ENCODE measurements around the gene CADM1. TPM values are rescaled to one million over a fixed set of nuclear protein-coding genes. Genes with fewer than 3 reads are reported as not detected.

CADM1 gene
- total and polyA plus RNA-seq, 2 donors from 2014 or later: 24.0 to 33.5 TPM

GRCh38 chr11:115146425-115146824 lies 357.8 kb downstream of the CADM1 start:
- Histone ChIP-seq H3K27me3 (ENCODE audit: control insufficient read depth, insufficient read depth, low read length) (no peaks in the 10 kb centered on the region), H3K36me3 (ENCODE audit: control insufficient read depth in 2 of 3, insufficient read depth in 3 of 3, low read length in 3 of 3) (no peaks in the 10 kb centered on the region), H3K9ac (ENCODE audit: low read length in 3 of 3) (no peak overlapping the region), H3K4me1 (ENCODE audit: control insufficient read depth in 2 of 3, insufficient read depth in 2 of 3, low read depth in 1 of 3, low read length in 3 of 3) (no peaks in the 10 kb centered on the region), H3K27ac (ENCODE audit: low read depth in 2 of 2, low read length in 2 of 2) (no peak overlapping the region), H3K4me3 (ENCODE audit: low read length in 3 of 3) (no peak overlapping the region), H3K9me3 (ENCODE audit: control insufficient read depth in 2 of 3, insufficient read depth in 1 of 3, low read length in 3 of 3) (no peaks in the 10 kb centered on the region)
- TF ChIP-seq CTCF (IDR thresholded peaks at IDR 0.05; ENCODE audit: borderline replicate concordance, extremely low read depth, insufficient read depth): no peak
- FAIRE-seq (no peak), DNase-seq (peak in 1 of 5 donors; percentile 3)
- intact Hi-C loops (cut with DNase I): no loop called here

- Histone ChIP-seq H3K9me3 (ENCODE audit: control insufficient read depth in 2 of 3, insufficient read depth in 1 of 3, low read length in 3 of 3) (no peaks in the 10 kb centered on the region), H3K9ac (ENCODE audit: low read length in 3 of 3) (no peak overlapping the region), H3K4me3 (ENCODE audit: low read length in 3 of 3) (no peak overlapping the region), H3K27ac (ENCODE audit: low read depth in 2 of 2, low read length in 2 of 2) (no peak overlapping the region), H3K4me1 (ENCODE audit: control insufficient read depth in 2 of 3, insufficient read depth in 2 of 3, low read depth in 1 of 3, low read length in 3 of 3) (no peaks in the 10 kb centered on the region), H3K36me3 (ENCODE audit: control insufficient read depth in 2 of 3, insufficient read depth in 3 of 3, low read length in 3 of 3) (no peaks in the 10 kb centered on the region), H3K27me3 (ENCODE audit: control insufficient read depth, insufficient read depth, low read length) (no peaks in the 10 kb centered on the region)
- TF ChIP-seq CTCF (IDR thresholded peaks at IDR 0.05; ENCODE audit: borderline replicate concordance, extremely low read depth, insufficient read depth): no peak
- DNase-seq (peak; percentile 40 to 83 (median 72)), FAIRE-seq (no peak)
- intact Hi-C loops (cut with DNase I): no loop called here
Measured at GRCh38 chr11:115145324-115145723, 358.9 kb downstream of the CADM1 start.

GRCh38 chr11:115144914-115145313 lies 359.3 kb downstream of the CADM1 start:
- DNase-seq (peak in 2 of 5 donors; percentile 4 to 33), FAIRE-seq (no peak)
- no peaks in the 10 kb centered on the region for H3K4me1 ChIP-seq (ENCODE audit: control insufficient read depth in 2 of 3, insufficient read depth in 2 of 3, low read depth in 1 of 3, low read length in 3 of 3)
- no peak overlapping the region for H3K9ac ChIP-seq (ENCODE audit: low read length in 3 of 3)
- H3K27ac ChIP-seq (ENCODE audit: low read depth in 2 of 2, low read length in 2 of 2): no peak overlapping the region
- no peak overlapping the region for H3K4me3 ChIP-seq (ENCODE audit: low read length in 3 of 3)
- no peaks in the 10 kb centered on the region for H3K36me3 ChIP-seq (ENCODE audit: control insufficient read depth in 2 of 3, insufficient read depth in 3 of 3, low read length in 3 of 3)
- H3K9me3 ChIP-seq (ENCODE audit: control insufficient read depth in 2 of 3, insufficient read depth in 1 of 3, low read length in 3 of 3): no peaks in the 10 kb centered on the region
- no peak for TF ChIP-seq CTCF (IDR thresholded peaks at IDR 0.05; ENCODE audit: borderline replicate concordance, extremely low read depth, insufficient read depth)
- intact Hi-C loops (cut with DNase I): no loop called here
- H3K27me3 ChIP-seq (ENCODE audit: control insufficient read depth, insufficient read depth, low read length): no peaks in the 10 kb centered on the region

- TF ChIP-seq CTCF (IDR thresholded peaks at IDR 0.05; ENCODE audit: borderline replicate concordance, extremely low read depth, insufficient read depth): no peak
- no peak overlapping the region for H3K4me3 ChIP-seq (ENCODE audit: low read length in 3 of 3)
- intact Hi-C loops (cut with DNase I): no loop called here
- H3K27ac ChIP-seq (ENCODE audit: low read depth in 2 of 2, low read length in 2 of 2): no peak overlapping the region
- peak in 1 of 5 donors; percentile 26 for DNase-seq
- H3K36me3 ChIP-seq (ENCODE audit: control insufficient read depth in 2 of 3, insufficient read depth in 3 of 3, low read length in 3 of 3): no peaks in the 10 kb centered on the region
- no peaks in the 10 kb centered on the region for H3K27me3 ChIP-seq (ENCODE audit: control insufficient read depth, insufficient read depth, low read length)
- H3K9ac ChIP-seq (ENCODE audit: low read length in 3 of 3): no peak overlapping the region
- no peaks in the 10 kb centered on the region for H3K9me3 ChIP-seq (ENCODE audit: control insufficient read depth in 2 of 3, insufficient read depth in 1 of 3, low read length in 3 of 3)
- FAIRE-seq: no peak
- H3K4me1 ChIP-seq (ENCODE audit: control insufficient read depth in 2 of 3, insufficient read depth in 2 of 3, low read depth in 1 of 3, low read length in 3 of 3): no peaks in the 10 kb centered on the region
Measured at GRCh38 chr11:115144014-115144413, 360.2 kb downstream of the CADM1 start.
